ENCODE results near the gene CIRBP.

The CIRBP gene

GRCh38 chr19:1270213-1270853 lies 1.2 kb downstream of the CIRBP start:
- peak; percentile 44 for DNase-seq

- DNase-seq = peak; percentile 19
Observed at GRCh38 chr19:1270854-1271527, 1.9 kb downstream of the CIRBP start.

- DNase-seq = no peak
Observed at GRCh38 chr19:1271528-1272422, 2.6 kb downstream of the CIRBP start.

GRCh38 chr19:1272423-1273262 lies 3.5 kb downstream of the CIRBP start:
- DNase-seq = no peak

- no peak for DNase-seq
Observed at GRCh38 chr19:1273263-1274041, 4.3 kb downstream of the CIRBP start.

- DNase-seq = no peak
Observed at GRCh38 chr19:1274081-1274851, 5.1 kb downstream of the CIRBP start.

GRCh38 chr19:1274852-1275259 lies 5.7 kb downstream of the CIRBP start:
- peak; percentile 17 for DNase-seq

GRCh38 chr19:1275260-1275975 lies 6.3 kb downstream of the CIRBP start, which contains the start of gene FAM174C:
Gene FAM174C (plus strand): TSS chr19:1275530. CDS start chr19:1275550, 20 bp downstream.
- peak; percentile 97 for DNase-seq

GRCh38 chr19:1275976-1276627 lies 7.0 kb downstream of the CIRBP start:
- DNase-seq = no peak

- peak; percentile 41 for DNase-seq
Observed at GRCh38 chr19:1276628-1277022, 7.5 kb downstream of the CIRBP start.

- DNase-seq = no peak
Observed at GRCh38 chr19:1277061-1277460, 7.9 kb downstream of the CIRBP start.

GRCh38 chr19:1278074-1278473 lies 8.9 kb downstream of the CIRBP start:
- DNase-seq = no peak

- DNase-seq = no peak
Observed at GRCh38 chr19:1278713-1279660, 9.9 kb downstream of the CIRBP start.

- DNase-seq = peak; percentile 83
Observed at GRCh38 chr19:1279782-1280341, 10.7 kb downstream of the CIRBP start.

- DNase-seq = no peak
Observed at GRCh38 chr19:1280636-1281568, 11.8 kb downstream of the CIRBP start.

- no peak for DNase-seq
Observed at GRCh38 chr19:1281569-1282287, 12.6 kb downstream of the CIRBP start.
